HG02938 (cell line): Measurements from ENCODE around the gene KAT14.
"Not testable (repeated sequence)": the region's sequence is repeated elsewhere in the genome, so short reads cannot be mapped to it uniquely, and the experiment has no call there.

Experiments
- ATAC-seq: cut with Tn5 transposase; IDR thresholded peaks from one replicate; pipeline ENCODE4 v1.9.1; 2021; ENCODE audit warnings: mild to moderate bottlenecking, moderate library complexity; ENCODE audit not compliant: unreplicated experiment

KAT14 gene

GRCh38 chr20:18156045-18156444 is 18.4 kb downstream of the KAT14 start:
- ATAC-seq: no peak

DNA sequence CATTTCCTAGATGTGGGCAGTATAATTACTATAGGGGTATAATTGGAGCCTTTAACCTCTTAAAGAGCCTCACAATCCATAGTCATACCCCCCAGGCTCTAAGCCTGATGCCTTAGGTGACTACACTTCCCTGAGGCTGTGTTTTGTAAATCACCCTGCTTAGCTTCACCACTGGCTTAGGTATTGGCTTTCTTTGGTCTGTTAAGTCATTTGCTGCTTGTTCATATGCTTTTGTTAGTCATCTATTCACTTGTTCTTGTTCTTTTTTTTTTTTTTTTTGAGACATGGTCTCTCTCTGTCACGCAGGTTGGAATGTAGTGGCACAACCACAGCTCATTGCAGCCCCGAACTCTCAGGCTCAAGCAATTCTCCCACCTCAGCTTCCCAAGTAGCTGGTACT is 26.7 kb downstream of the KAT14 start:
- ATAC-seq: no peak

DNA sequence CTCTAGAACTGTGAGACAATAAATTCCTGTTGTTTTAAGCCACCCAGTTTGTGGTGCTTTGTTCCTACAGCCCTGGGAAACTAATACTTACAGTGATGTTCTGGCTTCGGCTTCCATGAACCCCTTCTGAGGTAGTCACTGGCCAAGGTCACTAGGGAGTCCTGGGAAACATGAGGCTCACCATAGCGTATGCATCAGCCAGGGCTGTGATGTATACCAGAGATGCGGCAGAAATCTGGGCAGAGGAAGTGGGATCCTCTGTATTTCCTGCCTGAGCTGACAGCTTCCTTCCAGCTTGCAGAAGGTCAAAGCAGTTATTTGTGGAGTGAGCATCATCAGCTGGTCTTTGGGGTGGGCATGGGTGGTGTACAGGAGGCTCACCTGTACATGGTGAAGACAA is 27.9 kb downstream of the KAT14 start:
- ATAC-seq: no peak

DNA sequence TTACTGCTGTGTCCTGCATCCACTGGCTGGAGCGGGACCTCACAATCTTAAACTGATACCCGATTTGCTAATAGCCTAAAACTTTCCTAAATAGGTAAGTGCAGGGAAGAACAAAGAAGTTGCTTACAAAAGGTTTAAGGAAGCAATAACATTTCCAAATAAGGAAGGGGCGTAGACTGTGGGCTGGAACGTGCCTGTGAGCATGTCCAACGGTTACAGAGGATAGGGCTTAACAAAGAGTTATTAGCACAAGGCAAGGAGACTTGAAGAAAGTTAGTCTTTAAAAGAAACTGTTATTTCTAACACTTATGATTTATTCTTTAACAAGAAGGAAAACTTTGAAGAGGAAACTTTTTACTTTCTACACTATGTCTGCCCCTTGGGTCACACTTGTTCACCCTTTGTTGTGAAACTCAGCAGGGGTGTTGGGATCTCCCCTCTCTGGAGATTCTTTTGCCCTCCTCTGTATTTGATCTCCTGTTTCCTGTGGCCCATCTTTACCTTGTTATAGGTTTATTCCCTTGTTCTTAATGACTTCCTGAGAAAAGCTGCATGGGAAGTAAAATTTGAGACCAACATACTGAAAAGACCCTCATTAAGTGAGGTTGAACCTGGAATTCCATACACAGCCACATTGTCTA is 28.7 kb downstream of the KAT14 start:
- ATAC-seq: no peak

DNA sequence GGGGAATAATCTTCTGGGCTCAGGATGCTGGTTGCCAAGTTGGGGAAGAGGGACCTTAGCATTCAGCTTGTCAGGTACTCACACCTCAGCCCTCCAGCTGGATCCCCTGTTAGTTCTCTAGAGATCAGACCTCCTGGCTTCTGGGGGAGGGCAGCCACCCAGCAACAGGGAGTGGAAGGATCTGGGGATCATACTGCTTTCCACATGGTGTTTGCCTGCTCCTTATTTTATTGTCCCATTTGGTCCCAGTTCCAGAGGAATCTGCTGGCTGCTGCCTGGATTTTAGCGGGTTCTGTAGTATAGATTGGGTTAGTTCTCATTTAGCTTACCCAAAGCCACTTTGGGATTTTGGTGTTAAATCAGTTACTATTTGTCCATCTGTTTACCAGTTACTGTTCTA is 29.3 kb downstream of the KAT14 start:
- ATAC-seq: no peak

DNA sequence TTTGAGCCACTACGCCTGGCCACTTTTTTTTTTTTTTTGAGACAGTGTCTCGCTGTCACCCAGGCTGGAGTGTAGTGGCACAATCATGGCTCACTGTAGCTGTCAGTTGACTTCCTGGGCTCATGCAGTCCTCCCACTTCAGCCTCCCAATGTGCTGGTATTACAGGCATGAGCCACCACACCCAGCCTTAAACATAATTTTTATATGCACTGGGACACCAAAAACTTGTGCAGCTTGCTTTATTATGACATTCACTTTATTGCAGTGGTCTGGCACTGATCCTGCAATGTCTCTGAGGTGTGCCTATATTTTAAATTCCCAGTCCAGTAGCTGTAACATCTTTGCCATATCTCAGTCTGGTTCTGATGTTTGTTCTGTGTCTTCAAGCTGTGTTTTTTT is 34.7 kb downstream of the KAT14 start:
- no peak for ATAC-seq

DNA sequence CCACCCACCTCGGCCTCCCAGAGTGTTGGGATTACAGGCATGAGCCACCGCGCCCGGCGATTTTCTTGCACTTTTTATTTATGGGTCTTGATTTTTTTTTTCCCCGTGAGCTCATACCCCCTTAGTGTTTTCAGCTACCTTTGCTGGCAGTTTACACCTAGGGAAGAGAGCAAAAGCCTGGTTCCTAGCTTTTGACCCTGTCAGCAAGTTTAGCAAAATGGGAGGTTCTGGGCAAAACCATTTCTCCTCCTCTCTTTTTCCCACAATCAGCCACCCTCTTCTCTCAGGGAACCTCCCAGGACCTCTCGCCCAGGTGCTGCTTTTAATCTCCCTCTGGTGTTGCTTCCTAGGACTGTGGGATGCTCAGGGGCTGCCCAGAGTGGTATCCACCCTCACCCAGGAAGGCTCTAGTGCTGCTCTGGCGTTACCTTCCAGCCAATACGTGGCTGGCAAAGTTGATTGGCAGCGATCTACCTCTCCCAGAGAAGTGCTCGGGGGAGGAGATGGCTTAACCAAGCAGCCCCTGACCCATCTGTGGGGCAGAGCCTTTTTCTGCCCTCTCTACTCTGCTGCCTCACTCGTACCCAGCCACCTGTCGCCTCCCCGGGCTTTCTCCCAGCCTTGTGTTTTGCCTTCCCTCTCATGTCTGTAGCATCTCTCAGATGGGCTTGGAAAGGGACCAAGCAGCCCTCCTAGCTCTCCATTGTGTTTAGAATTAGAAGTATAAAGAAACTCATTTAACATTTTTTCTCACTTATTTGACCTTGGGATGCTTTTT is 37.4 kb downstream of the KAT14 start:
- no peak for ATAC-seq

GRCh38 chr20:18176318-18176785 is 38.7 kb downstream of the KAT14 start:
- no peak for ATAC-seq

- ATAC-seq: not testable (repeated sequence)
Measured at GRCh38 chr20:18180366-18180765, 42.7 kb downstream of the KAT14 start.

- no peak for ATAC-seq
Measured at GRCh38 chr20:18180815-18181214, 43.2 kb downstream of the KAT14 start.

GRCh38 chr20:18187020-18187419 is 49.4 kb downstream of the KAT14 start:
- no peak for ATAC-seq

DNA sequence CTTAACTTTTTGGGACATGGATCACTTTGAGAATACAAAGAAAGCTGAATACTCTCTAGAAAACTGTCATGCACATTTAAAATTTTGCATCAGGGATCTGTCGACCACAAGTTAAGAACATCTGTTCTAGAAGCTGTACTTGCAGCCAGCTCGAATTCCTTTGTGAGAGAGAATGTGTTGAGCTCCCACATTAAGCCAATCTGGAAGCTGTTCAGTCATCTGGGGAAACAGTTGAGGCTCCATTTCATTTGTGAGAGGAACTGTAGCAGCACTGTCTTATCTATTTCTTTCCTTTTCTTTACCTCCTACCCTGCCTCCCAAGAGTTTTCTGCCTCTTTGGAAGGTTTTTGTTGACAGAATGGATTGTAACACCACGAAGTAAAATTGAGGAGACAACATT is 50.8 kb downstream of the KAT14 start:
- ATAC-seq: no peak

- no peak for ATAC-seq
Measured at GRCh38 chr20:18190338-18191233, 52.9 kb downstream of the KAT14 start.

GRCh38 chr20:18191306-18191705 is 53.6 kb downstream of the KAT14 start:
- ATAC-seq: no peak

GRCh38 chr20:18194461-18194860 is 56.8 kb downstream of the KAT14 start:
- not testable (repeated sequence) for ATAC-seq

- ATAC-seq: no peak
Measured at GRCh38 chr20:18195931-18196330, 58.3 kb downstream of the KAT14 start.

DNA sequence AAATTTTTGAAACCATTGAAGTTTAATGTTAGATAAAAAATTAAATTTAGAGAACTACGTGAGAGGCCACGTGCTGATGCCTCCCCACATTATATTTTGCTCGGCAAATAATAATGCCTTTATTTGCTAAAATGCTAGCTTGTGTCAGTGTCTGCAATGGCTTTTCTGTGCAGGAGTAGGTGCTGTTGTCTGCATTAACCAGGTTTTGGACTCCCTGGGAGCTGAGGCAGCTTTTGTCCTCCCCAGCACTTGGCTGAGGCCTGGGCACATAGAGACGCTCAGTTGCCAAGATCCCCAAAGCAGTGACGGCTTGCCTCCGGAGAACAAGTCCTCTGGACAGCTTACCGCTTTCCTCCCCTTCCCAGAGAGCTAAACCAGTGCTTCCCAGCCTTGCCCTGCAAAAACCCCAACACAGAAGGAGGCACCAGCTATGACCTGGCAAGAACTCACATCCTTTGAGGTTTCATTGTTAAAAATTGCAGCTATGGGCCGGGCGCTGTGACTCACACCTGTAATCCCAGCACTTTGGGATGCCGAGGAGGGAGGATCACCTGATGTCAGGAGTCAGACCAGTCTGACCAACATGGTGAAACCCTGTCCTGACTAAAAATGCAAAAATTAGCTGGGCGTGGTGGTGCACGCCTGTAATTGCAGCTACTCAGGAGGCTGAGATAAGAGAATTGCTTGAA is 59.9 kb downstream of the KAT14 start:
- ATAC-seq: no peak

GRCh38 chr20:18202966-18203365 is 65.3 kb downstream of the KAT14 start:
- no peak for ATAC-seq

- ATAC-seq: not testable (repeated sequence)
Measured at GRCh38 chr20:18203700-18204099, 66.0 kb downstream of the KAT14 start.

DNA sequence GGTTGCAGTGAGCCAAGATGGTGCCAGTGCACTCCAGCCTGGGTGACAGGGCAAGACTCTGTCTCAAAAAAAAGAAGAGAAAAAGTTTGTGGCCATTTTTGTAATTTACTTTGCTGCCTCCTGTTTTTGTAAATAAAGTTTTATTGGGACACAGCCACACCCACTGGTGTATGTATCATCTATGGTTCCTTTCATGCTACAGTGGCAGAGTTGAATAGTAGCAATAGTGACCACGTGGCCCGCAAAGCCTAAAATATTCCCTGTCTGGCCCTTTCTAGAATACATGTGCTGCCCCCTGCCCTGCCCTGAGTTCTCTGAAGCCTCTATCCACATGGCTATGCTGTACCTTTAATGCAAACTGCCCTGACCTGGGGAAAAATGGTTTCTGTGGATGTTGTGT is 75.3 kb downstream of the KAT14 start:
- no peak for ATAC-seq

DNA sequence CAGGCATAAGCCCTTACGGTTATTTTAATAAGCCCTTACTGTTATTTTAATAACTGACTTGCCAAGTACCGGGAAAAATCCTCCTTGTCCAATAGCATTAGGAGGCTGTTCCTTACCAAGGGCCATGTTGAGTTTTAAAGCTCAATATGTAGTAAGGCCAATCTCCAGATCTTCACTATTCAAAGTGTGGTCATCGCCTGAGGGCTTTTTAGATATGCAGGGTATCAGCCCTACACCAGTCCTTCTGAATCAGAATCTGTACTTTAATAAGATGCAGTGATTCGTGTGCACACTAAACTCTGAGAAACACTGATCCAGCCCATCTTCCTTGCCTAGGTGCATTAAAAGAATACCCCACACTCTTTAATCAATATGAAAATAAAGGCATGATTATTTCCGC is 77.9 kb downstream of the KAT14 start:
- ATAC-seq: no peak
